AG04450 (cell line): ENCODE data around the gene BRD3. TPM values are rescaled to one million over a fixed set of nuclear protein-coding genes. Genes with fewer than 3 reads are reported as not detected.

Source experiments
- CTCF ChIA-PET: fragments of 300-600, 350-600 bp; formaldehyde crosslinking; extraction: SDS; loops from one replicate; lab custom pipeline; 2022; ENCODE audit warnings: antibody characterized with exemption, inconsistent platforms; lab: Charles Lee
- POLR2A ChIA-PET: fragments of 350-600 bp; formaldehyde crosslinking; extraction: SDS; loops from one replicate; lab custom pipeline; 2021; ENCODE audit warnings: antibody characterized with exemption, inconsistent platforms; lab: Yijun Ruan, JAX
- DNase-seq: peaks from one replicate; pipeline ENCODE4 v3.0.0-alpha.2; 2011; ENCODE audit warnings: low read depth, low spot score
- H3K27ac ChIP-seq: one replicate; pipeline ENCODE4 v1.5.1; 2012; ENCODE audit warnings: low read depth, low read length, control low read depth
- H3K27me3 ChIP-seq: one replicate; pipeline ENCODE4 v1.6.0; 2012; ENCODE audit warnings: low read length; ENCODE audit not compliant: control insufficient read depth, insufficient read depth
- H3K4me3 ChIP-seq: 2 replicates; pipeline ENCODE4 v1.5.1; 2011; ENCODE audit warnings: mild to moderate bottlenecking, low read depth, low read length, control low read depth
- H3K9me3 ChIP-seq: 2 replicates; pipeline ENCODE4 v1.5.1; 2012; ENCODE audit warnings: low read length; ENCODE audit not compliant: control insufficient read depth, insufficient read depth
- CTCF ChIP-seq: IDR thresholded peaks from 2 replicates; pipeline ENCODE4 v1.5.1; 2011; ENCODE audit warnings: low read depth, low read length, control low read depth, inconsistent platforms
- polyA plus RNA-seq: library from polyadenylated mRNA; depleted of rRNA; stranded (reverse); fragments of >200 nt; gene quantifications from 2 replicates; pipeline ENCODE4 v1.2.3, GENCODE V29; 2011

The BRD3 gene
- polyA plus RNA-seq, 1 experiment: 7.1 TPM

- Histone ChIP-seq H3K27ac (no peak overlapping the region), H3K9me3 (peaks cover 2% of the 10 kb centered on the region; the same call in 1 of the 2 replicates), H3K4me3 (no peak overlapping the region), H3K27me3 (no peaks in the 10 kb centered on the region)
- CTCF ChIA-PET: no interaction called here
- TF ChIP-seq CTCF: no peak
- POLR2A ChIA-PET: no interaction called here
- no peak for DNase-seq
These were observed 39.1 kb downstream of the BRD3 start for GRCh38 chr9:134028575-134029247.

GRCh38 chr9:134028076-134028475 is 39.8 kb downstream of the BRD3 start:
- H3K9me3 ChIP-seq: no peaks in the 10 kb centered on the region
- ChIA-PET POLR2A (no interaction called here), CTCF (no interaction called here)
- TF ChIP-seq CTCF: no peak
- H3K27me3 ChIP-seq: no peaks in the 10 kb centered on the region
- no peak overlapping the region for H3K27ac ChIP-seq
- no peak overlapping the region for H3K4me3 ChIP-seq
- DNase-seq: no peak

GRCh38 chr9:134027561-134027960 is 40.3 kb downstream of the BRD3 start:
- Histone ChIP-seq H3K27me3 (no peaks in the 10 kb centered on the region), H3K27ac (no peak overlapping the region), H3K9me3 (no peaks in the 10 kb centered on the region), H3K4me3 (no peak overlapping the region)
- ChIA-PET POLR2A (no interaction called here), CTCF (no interaction called here)
- TF ChIP-seq CTCF: no peak
- no peak for DNase-seq

GRCh38 chr9:134026981-134027380 is 40.8 kb downstream of the BRD3 start:
- no peaks in the 10 kb centered on the region for H3K27me3 ChIP-seq
- no peak overlapping the region for H3K4me3 ChIP-seq
- no peak for TF ChIP-seq CTCF
- no peak overlapping the region for H3K27ac ChIP-seq
- DNase-seq: no peak
- no peaks in the 10 kb centered on the region for H3K9me3 ChIP-seq
- POLR2A ChIA-PET: interaction anchor here (2.5 kb wide), 1 partner anchor 109 kb away, joined by 9 read pairs; the partner anchor contains the start of gene WDR5
- CTCF ChIA-PET: interaction anchor here (3.2 kb wide), 1 partner anchor 33 kb away, joined by 20 read pairs; no protein-coding TSS in a partner anchor

- no peaks in the 10 kb centered on the region for H3K9me3 ChIP-seq
- H3K27me3 ChIP-seq: no peaks in the 10 kb centered on the region
- no peak overlapping the region for H3K27ac ChIP-seq
- H3K4me3 ChIP-seq: peak overlapping the region; percentile 90
- POLR2A ChIA-PET: interaction anchor here (2.5 kb wide), 1 partner anchor 109 kb away, joined by 9 read pairs; the partner anchor contains the start of gene WDR5
- CTCF ChIA-PET: interaction anchor here (0.8 to 3.2 kb wide), 3 partner anchors 32 to 246 kb away, joined by 3 to 20 read pairs (median 4); no protein-coding TSS in a partner anchor
- no peak for DNase-seq
- TF ChIP-seq CTCF: no peak
These were observed 41.2 kb downstream of the BRD3 start for GRCh38 chr9:134026581-134026980.
